CD4-positive, alpha-beta T cell treated with Interleukin-10 for 1 hour (primary cell): ENCODE data around the gene INPP5A.
A peak's percentile ranks its signal among the peaks of the same experiment; 100 is the strongest.
"Not testable (repeated sequence)": the region's sequence is repeated elsewhere in the genome, so short reads cannot be mapped to it uniquely, and the experiment has no call there.

Experiments
- DNase-seq: peaks from one replicate; pipeline ENCODE4 v3.0.0-alpha.2; 2020

The INPP5A gene

GRCh38 chr10:132564690-132565089 is 27.1 kb downstream of the INPP5A start:
- DNase-seq: no peak

- DNase-seq: no peak
Observed at GRCh38 chr10:132565516-132566209, 28.1 kb downstream of the INPP5A start.

- DNase-seq: no peak
Observed at GRCh38 chr10:132566892-132567291, 29.3 kb downstream of the INPP5A start.

GRCh38 chr10:132570265-132570664 is 32.7 kb downstream of the INPP5A start:
- no peak for DNase-seq

GRCh38 chr10:132570771-132571649 is 33.4 kb downstream of the INPP5A start:
- no peak for DNase-seq

- DNase-seq: peak; percentile 45
Observed at GRCh38 chr10:132571650-132572544, 34.3 kb downstream of the INPP5A start.

GRCh38 chr10:132572545-132572937 is 35.0 kb downstream of the INPP5A start:
- DNase-seq: no peak

GRCh38 chr10:132572946-132573345 is 35.4 kb downstream of the INPP5A start:
- DNase-seq: not testable (repeated sequence)

GRCh38 chr10:132574288-132574687 is 36.7 kb downstream of the INPP5A start:
- DNase-seq: no peak

GRCh38 chr10:132574783-132575319 is 37.3 kb downstream of the INPP5A start:
- DNase-seq: no peak

- DNase-seq: no peak
Observed at GRCh38 chr10:132575320-132576201, 38.0 kb downstream of the INPP5A start.

GRCh38 chr10:132576671-132577349 is 39.2 kb downstream of the INPP5A start:
- no peak for DNase-seq

GRCh38 chr10:132577350-132578003 is 39.9 kb downstream of the INPP5A start:
- DNase-seq: no peak

GRCh38 chr10:132578287-132578951 is 40.8 kb downstream of the INPP5A start:
- DNase-seq: no peak

- DNase-seq: no peak
Observed at GRCh38 chr10:132579027-132579859, 41.7 kb downstream of the INPP5A start.

- no peak for DNase-seq
Observed at GRCh38 chr10:132580143-132580542, 42.6 kb downstream of the INPP5A start.

GRCh38 chr10:132580617-132581016 is 43.0 kb downstream of the INPP5A start:
- DNase-seq: no peak

- no peak for DNase-seq
Observed at GRCh38 chr10:132582137-132582536, 44.5 kb downstream of the INPP5A start.

GRCh38 chr10:132582771-132583170 is 45.2 kb downstream of the INPP5A start:
- no peak for DNase-seq
